Measurements from ENCODE around the gene ADAM12. TPM values are rescaled to one million over a fixed set of nuclear protein-coding genes. Genes with fewer than 3 reads are reported as not detected.

Gene ADAM12
- total and polyA plus RNA-seq, 2 experiments from 2014 or later = 0.13 to 0.87 TPM

- TF ChIP-seq ZNF331 (CRISPR knock-in tag; IDR thresholded peaks at IDR 0.05; ENCODE audit: low read depth) (no peak), POLR2AphosphoS5 (IDR thresholded peaks at IDR 0.05; ENCODE audit: low read depth) (no peak), ZNF462 (CRISPR knock-in tag; IDR thresholded peaks at IDR 0.05) (no peak), EZH2 (IDR thresholded peaks at IDR 0.05; ENCODE audit: low read depth, unreplicated experiment) (no peak), ZNF114 (CRISPR knock-in tag; IDR thresholded peaks at IDR 0.05) (no peak)
Observed at GRCh38 chr10:126185676-126186447, 202.4 kb downstream of the ADAM12 start (continued).

GRCh38 chr10:126181626-126182025 lies 206.7 kb downstream of the ADAM12 start:
- no peaks in the 10 kb centered on the region for H3K79me2 ChIP-seq (replicated peaks; ENCODE audit: insufficient read depth)
- ATAC-seq = no peak
- 0 out of 2 replicates have a peak overlapping the region, but pooled peaks have one; percentile 17 for H2AFZ ChIP-seq
- TF ChIP-seq ZNF331 (CRISPR knock-in tag; IDR thresholded peaks at IDR 0.05; ENCODE audit: low read depth) (no peak), STAT1 (IDR thresholded peaks at IDR 0.05; ENCODE audit: unreplicated experiment) (no peak), CREB1 (CRISPR knock-in tag; IDR thresholded peaks at IDR 0.05; ENCODE audit: low read depth) (no peak), CTCF (conservative IDR thresholded peaks at IDR 0.05; ENCODE audit: low read depth in 2 of 2) (no peak), JUNB (IDR thresholded peaks at IDR 0.05; ENCODE audit: unreplicated experiment) (no peak), ETS1 (IDR thresholded peaks at IDR 0.05) (no peak), EZH2phosphoT487 (IDR thresholded peaks at IDR 0.05; ENCODE audit: unreplicated experiment) (no peak), NANOG (IDR thresholded peaks at IDR 0.05; ENCODE audit: borderline replicate concordance) (no peak), EZH2 (IDR thresholded peaks at IDR 0.05; ENCODE audit: low read depth, unreplicated experiment) (no peak)

More at GRCh38 chr10:126181626-126182025, 206.7 kb downstream of the ADAM12 start:
- Histone ChIP-seq H3K36me3 (ENCODE audit: insufficient read depth) (no peaks in the 10 kb centered on the region), H3K4me2 (no peak overlapping the region), H3K27me3 (ENCODE audit: insufficient read depth) (no peaks in the 10 kb centered on the region), H3K4me1 (ENCODE audit: insufficient read depth) (peaks cover 19% of the 10 kb centered on the region), H3K9me2 (ENCODE audit: insufficient read depth) (peaks cover 5% of the 10 kb centered on the region; the same call in 1 of the 2 replicates), H3K4me3 (no peak overlapping the region), H3F3A (replicated peaks; ENCODE audit: low read depth) (no peaks in the 10 kb centered on the region), H4K20me1 (replicated peaks; ENCODE audit: insufficient read depth) (no peaks in the 10 kb centered on the region), H3K27ac (ENCODE audit: low read depth) (no peak overlapping the region)
- no peak overlapping the region for H3K4me3 Mint-ChIP-seq
- no peaks in the 10 kb centered on the region for H3K36me3 Mint-ChIP-seq (ENCODE audit: low read depth)
- no peak overlapping the region for H3K27ac Mint-ChIP-seq
- H3K4me1 Mint-ChIP-seq = peaks cover 25% of the 10 kb centered on the region
- H3K27me3 Mint-ChIP-seq (ENCODE audit: insufficient read depth, low read depth, poor library complexity) = peaks cover 3% of the 10 kb centered on the region
- H3K9me3 Mint-ChIP-seq = no peaks in the 10 kb centered on the region
- DNase-seq (ENCODE audit: low spot score) = no peak
